AG09319 (cell line): ENCODE results near the gene ZNF346.
"Not testable (repeated sequence)": the region's sequence is repeated elsewhere in the genome, so short reads cannot be mapped to it uniquely, and the experiment has no call there.

Source experiments
- DNase-seq: peaks from one replicate; pipeline ENCODE4 v3.0.0-alpha.2; 2010; ENCODE audit warnings: low read depth; ENCODE audit errors: extremely low read depth
- CTCF ChIP-seq: IDR thresholded peaks from 2 replicates; pipeline ENCODE4 v1.5.1; 2011; ENCODE audit warnings: low read depth, mild to moderate bottlenecking, inconsistent platforms, low read length, moderate library complexity

Gene ZNF346

GRCh38 chr5:177022386-177023302 lies at the start of gene ZNF346:
Gene ZNF346, plus strand, starts transcription at chr5:177022696. Its CDS starts 43 bp downstream, at chr5:177022739.
- DNase-seq, result peak; percentile 82
- peak; percentile 30 for TF ChIP-seq CTCF

- DNase-seq, result no peak
- TF ChIP-seq CTCF, result no peak
These were observed 42.8 kb upstream of the ZNF346 start for GRCh38 chr5:176979669-176980068.

GRCh38 chr5:176980818-176981217 lies 41.7 kb upstream of the ZNF346 start:
- no peak for TF ChIP-seq CTCF
- DNase-seq, result no peak

- not testable (repeated sequence) for DNase-seq
These were observed 39.4 kb upstream of the ZNF346 start for GRCh38 chr5:176983112-176983511.

GRCh38 chr5:176983593-176983992 lies 38.9 kb upstream of the ZNF346 start:
- not testable (repeated sequence) for DNase-seq

GRCh38 chr5:176984176-176984575 lies 38.3 kb upstream of the ZNF346 start:
- not testable (repeated sequence) for DNase-seq

- no peak for TF ChIP-seq CTCF
- DNase-seq, result no peak
These were observed 37.0 kb upstream of the ZNF346 start for GRCh38 chr5:176985516-176985915.

GRCh38 chr5:176986280-176986679 lies 36.2 kb upstream of the ZNF346 start:
- TF ChIP-seq CTCF, result no peak
- no peak for DNase-seq

- TF ChIP-seq CTCF, result no peak
These were observed 34.9 kb upstream of the ZNF346 start for GRCh38 chr5:176987583-176987982.

GRCh38 chr5:176993081-176993480 lies 29.4 kb upstream of the ZNF346 start:
- DNase-seq, result not testable (repeated sequence)

More at GRCh38 chr5:176987583-176987982, 34.9 kb upstream of the ZNF346 start:
- no peak for DNase-seq
